Hepatocyte (in vitro differentiated cells): ENCODE measurements around the gene TLR7.

Source experiments
- CTCF ChIP-seq: fragments of 200-600 bp; sonication (generic); IDR thresholded peaks from 2 replicates; pipeline ENCODE4 v1.5.1; 2016; ENCODE audit warnings: antibody characterized with exemption, mild to moderate bottlenecking; ENCODE audit not compliant: poor library complexity
- EZH2 ChIP-seq: fragments of 200-600 bp; sonication (generic); IDR thresholded peaks from 2 replicates; pipeline ENCODE4 v1.6.1; 2016; ENCODE audit warnings: antibody characterized with exemption, mild to moderate bottlenecking, borderline replicate concordance
- EZH2phosphoT487 ChIP-seq: fragments of 200-600 bp; sonication (generic); IDR thresholded peaks from one replicate; pipeline ENCODE4 v1.6.1; 2018; ENCODE audit warnings: antibody characterized with exemption, mild to moderate bottlenecking, low read depth, moderate library complexity; ENCODE audit not compliant: unreplicated experiment, severe bottlenecking

DNA sequence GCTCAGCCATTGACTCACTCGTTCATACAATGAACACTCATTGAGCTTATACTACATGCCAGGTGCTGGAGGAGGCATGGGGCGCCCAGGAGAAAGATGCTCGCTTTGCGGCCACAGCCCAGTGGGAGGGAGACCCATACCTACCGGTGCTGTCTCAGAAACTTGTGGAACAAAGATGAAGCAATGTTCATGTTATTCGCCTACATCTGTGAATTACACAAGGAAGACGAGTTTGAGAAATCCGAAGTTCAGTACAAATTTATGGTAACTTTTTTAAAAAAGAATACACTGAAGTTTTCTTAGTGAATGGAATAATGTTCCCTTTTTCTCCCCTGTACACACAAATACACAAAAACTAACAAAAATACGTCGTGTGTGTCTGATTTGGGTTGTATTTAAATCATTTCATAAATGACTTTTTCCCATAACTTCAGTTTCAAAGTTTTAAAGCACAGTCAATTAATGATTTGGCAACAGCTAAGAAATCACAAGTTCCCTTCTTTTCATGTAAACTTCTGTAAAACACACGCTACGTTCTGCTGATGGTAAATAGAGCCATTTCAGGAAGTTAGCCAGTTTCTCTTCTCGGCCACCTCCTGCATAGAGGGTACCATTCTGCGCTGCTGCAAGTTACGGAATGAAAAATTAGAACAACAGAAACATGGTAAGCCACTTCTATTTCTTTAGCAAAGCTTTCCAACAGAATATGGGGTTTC, 39.3 kb downstream of the TLR7 start, which contains the start of gene TLR8:
- TF ChIP-seq EZH2phosphoT487 (no peak), CTCF (no peak), EZH2 (no peak)
